ENCODE measurements around the gene WDFY4.

DNA sequence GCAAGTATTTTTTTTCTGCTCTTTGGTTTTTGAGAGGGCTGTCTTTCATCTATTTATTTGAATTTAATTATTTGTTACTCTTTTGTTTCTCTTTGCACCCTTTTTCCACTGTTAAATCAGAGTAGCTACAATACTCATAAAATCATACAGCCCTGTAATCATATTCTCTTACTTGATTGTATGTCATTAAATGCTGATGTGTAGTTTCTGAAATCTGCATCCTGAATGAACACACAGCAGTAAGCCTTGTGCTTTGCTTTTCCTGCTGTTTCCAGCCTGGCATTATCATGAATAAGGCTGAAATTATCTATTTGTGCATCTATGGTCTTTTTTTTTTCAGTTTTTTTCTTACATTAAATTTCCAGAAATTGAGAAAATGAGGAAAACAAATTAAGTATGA, 250.9 kb downstream of the WDFY4 start:
- TF ChIP-seq, protein P1, sequence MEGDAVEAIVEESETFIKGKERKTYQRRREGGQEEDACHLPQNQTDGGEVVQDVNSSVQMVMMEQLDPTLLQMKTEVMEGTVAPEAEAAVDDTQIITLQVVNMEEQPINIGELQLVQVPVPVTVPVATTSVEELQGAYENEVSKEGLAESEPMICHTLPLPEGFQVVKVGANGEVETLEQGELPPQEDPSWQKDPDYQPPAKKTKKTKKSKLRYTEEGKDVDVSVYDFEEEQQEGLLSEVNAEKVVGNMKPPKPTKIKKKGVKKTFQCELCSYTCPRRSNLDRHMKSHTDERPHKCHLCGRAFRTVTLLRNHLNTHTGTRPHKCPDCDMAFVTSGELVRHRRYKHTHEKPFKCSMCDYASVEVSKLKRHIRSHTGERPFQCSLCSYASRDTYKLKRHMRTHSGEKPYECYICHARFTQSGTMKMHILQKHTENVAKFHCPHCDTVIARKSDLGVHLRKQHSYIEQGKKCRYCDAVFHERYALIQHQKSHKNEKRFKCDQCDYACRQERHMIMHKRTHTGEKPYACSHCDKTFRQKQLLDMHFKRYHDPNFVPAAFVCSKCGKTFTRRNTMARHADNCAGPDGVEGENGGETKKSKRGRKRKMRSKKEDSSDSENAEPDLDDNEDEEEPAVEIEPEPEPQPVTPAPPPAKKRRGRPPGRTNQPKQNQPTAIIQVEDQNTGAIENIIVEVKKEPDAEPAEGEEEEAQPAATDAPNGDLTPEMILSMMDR (optimal IDR thresholded peaks at IDR 0.05 in 1 of 3, IDR thresholded peaks at IDR 0.05 in 1 of 3, conservative IDR thresholded peaks at IDR 0.05 in 1 of 3; ENCODE audit: extremely low read depth in 1 of 3, insufficient read depth in 2 of 3, low read length in 3 of 3) = no peak
- TF ChIP-seq EZH2 (IDR thresholded peaks at IDR 0.05; ENCODE audit: low read length) = no peak

Data from keratinocyte (primary cell).